B cell (primary cell): Measurements from ENCODE around the gene APOC3.

Source experiments
- CTCF ChIP-seq: fragments of 200-600 bp; IDR thresholded peaks from one replicate; pipeline ENCODE4 v1.8.0; 2022; ENCODE audit warnings: antibody characterized with exemption, mild to moderate bottlenecking
- EZH2 ChIP-seq: IDR thresholded peaks from 2 replicates; pipeline ENCODE4 v1.6.1; 2012; ENCODE audit warnings: borderline replicate concordance, low read depth, mild to moderate bottlenecking, moderate library complexity, low read length; ENCODE audit not compliant: insufficient read depth, poor library complexity, severe bottlenecking

- TF ChIP-seq CTCF (no peak), EZH2 (no peak)
Measured at GRCh38 chr11:116857936-116858335, 28.2 kb downstream of the APOC3 start.
